Endothelial cell of umbilical vein (primary cell): ENCODE data around the gene SNRNP27. TPM values are rescaled to one million over a fixed set of nuclear protein-coding genes. Genes with fewer than 3 reads are reported as not detected.

Source experiments
- BruUV-seq: library from RNA; stranded (reverse); fragments of 400-500 nt; replicated peaks from 2 replicates; lab custom pipeline; 2021; lab: Mats Ljungman, UMichigan
- CTCF ChIA-PET: fragments of 300-600, 350-600 bp; sonication (Branson Sonifier 250); formaldehyde crosslinking; loops from one replicate; lab custom pipeline; 2021; ENCODE audit warnings: antibody characterized with exemption, inconsistent platforms; lab: Charles Lee
- POLR2A ChIA-PET: fragments of 300-600, 350-600 bp; sonication (Branson Sonifier 250); formaldehyde crosslinking; loops from one replicate; lab custom pipeline; 2021; ENCODE audit warnings: antibody characterized with exemption, inconsistent platforms; lab: Charles Lee
- DNase-seq: peaks from one replicate; pipeline ENCODE4 v3.0.0-alpha.2; 2011; ENCODE audit warnings: low read depth, low spot score
- FAIRE-seq: peaks from 2 replicates; lab custom pipeline; 2011; peaks lifted over from hg19 to GRCh38; lab: Jason Lieb, UNC
- H2AFZ ChIP-seq: 2 replicates; pipeline ENCODE4 v1.6.0; 2012; ENCODE audit warnings: low read depth, low read length, control low read depth, inconsistent platforms
- H3K27ac ChIP-seq: 2 replicates; pipeline ENCODE4 v1.5.1; 2011; ENCODE audit warnings: low read depth, mild to moderate bottlenecking, control low read depth, low read length, moderate library complexity; ENCODE audit not compliant: insufficient read depth
- H3K27me3 ChIP-seq, 2 experiments: 2 replicates each; pipeline versions ENCODE4 v1.6.0 to v1.6.1; 2011; ENCODE audit warnings: low read length in 2 of 2, mixed read lengths in 1 of 2; ENCODE audit not compliant: control insufficient read depth in 2 of 2, insufficient read depth in 2 of 2
- H3K36me3 ChIP-seq, 2 experiments: 2 replicates in 1 of 2; 3 replicates in 1 of 2; pipeline ENCODE4 v1.5.1; 2011; ENCODE audit warnings: low read length in 2 of 2, mild to moderate bottlenecking in 1 of 2, moderate library complexity in 1 of 2; ENCODE audit not compliant: control insufficient read depth in 2 of 2, insufficient read depth in 2 of 2; ENCODE audit errors: extremely low read depth in 1 of 2
- H3K4me1 ChIP-seq: 3 replicates; pipeline ENCODE4 v1.5.1; 2011; ENCODE audit warnings: mild to moderate bottlenecking, low read length; ENCODE audit not compliant: control insufficient read depth, insufficient read depth; ENCODE audit errors: extremely low read depth
- H3K4me2 ChIP-seq: 2 replicates; pipeline ENCODE4 v1.6.1; 2011; ENCODE audit warnings: low read length, control low read depth, mixed read lengths; ENCODE audit not compliant: insufficient read depth
- H3K4me3 ChIP-seq, 3 experiments: fragments of 200-600 bp in 1 of 3; sonication (generic), shearing (Covaris generic) in 1 of 3; replicated peaks in 1 of 3; 2 replicates each; pipeline ENCODE4 v1.5.1; 2011 to 2016; ENCODE audit warnings: control low read depth in 3 of 3, low read length in 3 of 3, mild to moderate bottlenecking in 2 of 3, inconsistent platforms in 1 of 3, low read depth in 1 of 3, moderate library complexity in 1 of 3; ENCODE audit not compliant: insufficient read depth in 1 of 3
- H3K79me2 ChIP-seq: 2 replicates; pipeline ENCODE4 v1.6.0; 2012; ENCODE audit warnings: low read length, inconsistent platforms; ENCODE audit not compliant: control insufficient read depth, insufficient read depth
- H3K9ac ChIP-seq: replicated peaks from 2 replicates; pipeline ENCODE3; 2011; ENCODE audit warnings: low read length, control low read depth; ENCODE audit not compliant: insufficient read depth; ENCODE audit errors: extremely low read depth
- H3K9me1 ChIP-seq: replicated peaks from 3 replicates; pipeline ENCODE4 v1.6.0; 2011; ENCODE audit warnings: mild to moderate bottlenecking, low read length; ENCODE audit not compliant: control insufficient read depth, insufficient read depth; ENCODE audit errors: extremely low read depth
- H3K9me3 ChIP-seq: replicated peaks from 2 replicates; pipeline ENCODE4 v1.5.1; 2012; ENCODE audit warnings: low read length, inconsistent platforms; ENCODE audit not compliant: control insufficient read depth, insufficient read depth
- H4K20me1 ChIP-seq: replicated peaks from 2 replicates; pipeline ENCODE3; 2011; ENCODE audit warnings: mild to moderate bottlenecking, low read length; ENCODE audit not compliant: control insufficient read depth, insufficient read depth; ENCODE audit errors: extremely low read depth
- EZH2 ChIP-seq: IDR thresholded peaks from 2 replicates; pipeline ENCODE4 v1.6.1; 2012; ENCODE audit warnings: borderline replicate concordance, low read depth, mild to moderate bottlenecking, moderate library complexity, low read length, inconsistent platforms; ENCODE audit not compliant: severe bottlenecking
- FOS ChIP-seq: IDR thresholded peaks from 2 replicates; pipeline ENCODE4 v1.6.1; 2011; ENCODE audit warnings: mild to moderate bottlenecking, low read length, moderate library complexity, borderline replicate concordance; ENCODE audit not compliant: insufficient read depth
- GATA2 ChIP-seq: IDR thresholded peaks from 2 replicates; pipeline ENCODE4 v1.7.0; 2011; ENCODE audit warnings: low read depth, mild to moderate bottlenecking, moderate library complexity, mixed read lengths, low read length; ENCODE audit not compliant: insufficient read length, insufficient read depth
- JUN ChIP-seq: IDR thresholded peaks from 2 replicates; pipeline ENCODE4 v1.6.1; 2011; ENCODE audit warnings: borderline replicate concordance, low read depth; ENCODE audit not compliant: insufficient read length, insufficient read depth
- MYC ChIP-seq: IDR thresholded peaks from one replicate; pipeline ENCODE4 v1.6.1; 2011; ENCODE audit warnings: mild to moderate bottlenecking, low read depth, low read length
- POLR2A ChIP-seq: IDR thresholded peaks from 2 replicates; pipeline ENCODE4 v1.6.1; 2012; ENCODE audit warnings: low read depth, mild to moderate bottlenecking, control low read depth, low read length
- POLR2AphosphoS5 ChIP-seq: IDR thresholded peaks from 2 replicates; pipeline ENCODE4 v1.6.1; 2012; ENCODE audit warnings: low read depth, mild to moderate bottlenecking, control low read depth, low read length, moderate library complexity; ENCODE audit not compliant: insufficient read depth
- dilution Hi-C: fragments of 300-500 bp; cut with MboI; formaldehyde crosslinking; loops from one replicate; pipeline ENCODE4 v1.15.0; 2019; ENCODE audit warnings: low sequenced_read_pairs; ENCODE audit not compliant: extremely low pct_ligation_motif_present
- intact Hi-C: fragments of 100-400 bp; cut with micrococcal nuclease; formaldehyde crosslinking; loops from one replicate; pipeline ENCODE4 v1.10.0; 2022
- polyA plus RNA-seq, 4 experiments: library from polyadenylated mRNA; depleted of rRNA in 3 of 4; stranded (reverse) in 3 of 4; unstranded in 1 of 4; fragments of >200 nt; gene quantifications; 2 replicates each; pipeline versions ENCODE4 v1.2.1 to v1.2.3, GENCODE V29; 2011 to 2012; ENCODE audit warnings: missing spikeins in 1 of 4
- total RNA-seq: library from RNA; stranded (reverse); gene quantifications from 2 replicates; pipeline ENCODE4 v1.2.3, GENCODE V29; 2021
- TF ChIP-seq, protein P1 (sequence below): IDR thresholded peaks from 2 replicates; pipeline ENCODE4 v1.6.1; 2011; ENCODE audit not compliant: insufficient read depth, insufficient read length
- TF ChIP-seq, protein P2 (sequence below), 2 donors: IDR thresholded peaks; 1 replicate in 1 of 2; 2 replicates in 1 of 2; pipeline ENCODE4 v1.5.1; 2011; ENCODE audit warnings: low read length in 2 of 2, mild to moderate bottlenecking in 2 of 2, moderate library complexity in 2 of 2, control low read depth in 1 of 2, inconsistent platforms in 1 of 2, low read depth in 1 of 2; ENCODE audit not compliant: insufficient read depth in 1 of 2; ENCODE audit errors: extremely low read depth in 1 of 2

SNRNP27 gene
- total and polyA plus RNA-seq, 2 donors (not counting 3 experiments of a cell fraction or from before 2014, with no cell fraction given), result 12.7 to 50.6 TPM

DNA sequence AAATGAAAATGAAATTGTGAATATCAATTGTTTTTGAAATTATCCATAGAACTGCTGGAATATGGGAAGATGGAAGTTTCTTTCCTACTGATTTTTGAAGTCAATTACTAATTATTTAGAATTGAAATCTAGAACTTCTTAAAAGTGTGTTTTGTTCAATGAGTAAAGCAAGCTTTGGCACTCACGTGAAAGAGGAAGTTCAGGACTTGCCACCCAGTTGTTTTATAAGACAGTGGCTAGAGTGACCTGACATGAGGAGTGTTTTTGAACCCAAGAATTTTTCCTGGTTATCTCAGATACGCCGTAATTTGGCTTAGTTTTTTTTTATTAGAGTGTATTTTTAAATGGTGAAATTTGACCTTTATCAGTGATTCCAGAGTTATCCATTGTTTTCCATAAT lies 24.6 kb downstream of the SNRNP27 start:
- H3K4me2 ChIP-seq, result peak overlapping the region; percentile 85
- DNase-seq (no peak), FAIRE-seq (no peak)
- intact Hi-C loops, result loop anchor here (10.0 kb wide), 1 partner anchor 326 kb away; the partner anchor contains the start of gene TIA1
- ChIA-PET POLR2A (interaction anchor here (1.0 kb wide), 1 partner anchor 152 kb away, joined by 3 read pairs; no protein-coding TSS in a partner anchor), CTCF (interaction anchor here (0.6 to 9.2 kb wide), 7 partner anchors 13 to 242 kb away, joined by 3 to 104 read pairs (median 3); no protein-coding TSS in a partner anchor)
- H3K9me3 ChIP-seq, result no peaks in the 10 kb centered on the region
- no TSS peak for BruUV-seq
- no peaks in the 10 kb centered on the region for H3K9me1 ChIP-seq
- peaks cover 35% of the 10 kb centered on the region for H3K4me1 ChIP-seq
- H3K4me3 ChIP-seq, result peak overlapping the region in 1 of 3 experiments; percentile 21
- dilution Hi-C loops, result no loop called here
- H3K27me3 ChIP-seq, result no peaks in the 10 kb centered on the region
- peaks cover 13% of the 10 kb centered on the region for H3K79me2 ChIP-seq
- no peak overlapping the region for H2AFZ ChIP-seq
- peaks cover 0 to 9% of the 10 kb centered on the region in 2 experiments for H3K36me3 ChIP-seq
- no peaks in the 10 kb centered on the region for H4K20me1 ChIP-seq
- TF ChIP-seq, protein P1, sequence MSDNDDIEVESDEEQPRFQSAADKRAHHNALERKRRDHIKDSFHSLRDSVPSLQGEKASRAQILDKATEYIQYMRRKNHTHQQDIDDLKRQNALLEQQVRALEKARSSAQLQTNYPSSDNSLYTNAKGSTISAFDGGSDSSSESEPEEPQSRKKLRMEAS, result no peak
- TF ChIP-seq POLR2AphosphoS5 (no peak), JUN (no peak), FOS (no peak), POLR2A (no peak), MYC (no peak), EZH2 (no peak), GATA2 (no peak)
- TF ChIP-seq, protein P2, sequence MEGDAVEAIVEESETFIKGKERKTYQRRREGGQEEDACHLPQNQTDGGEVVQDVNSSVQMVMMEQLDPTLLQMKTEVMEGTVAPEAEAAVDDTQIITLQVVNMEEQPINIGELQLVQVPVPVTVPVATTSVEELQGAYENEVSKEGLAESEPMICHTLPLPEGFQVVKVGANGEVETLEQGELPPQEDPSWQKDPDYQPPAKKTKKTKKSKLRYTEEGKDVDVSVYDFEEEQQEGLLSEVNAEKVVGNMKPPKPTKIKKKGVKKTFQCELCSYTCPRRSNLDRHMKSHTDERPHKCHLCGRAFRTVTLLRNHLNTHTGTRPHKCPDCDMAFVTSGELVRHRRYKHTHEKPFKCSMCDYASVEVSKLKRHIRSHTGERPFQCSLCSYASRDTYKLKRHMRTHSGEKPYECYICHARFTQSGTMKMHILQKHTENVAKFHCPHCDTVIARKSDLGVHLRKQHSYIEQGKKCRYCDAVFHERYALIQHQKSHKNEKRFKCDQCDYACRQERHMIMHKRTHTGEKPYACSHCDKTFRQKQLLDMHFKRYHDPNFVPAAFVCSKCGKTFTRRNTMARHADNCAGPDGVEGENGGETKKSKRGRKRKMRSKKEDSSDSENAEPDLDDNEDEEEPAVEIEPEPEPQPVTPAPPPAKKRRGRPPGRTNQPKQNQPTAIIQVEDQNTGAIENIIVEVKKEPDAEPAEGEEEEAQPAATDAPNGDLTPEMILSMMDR (IDR thresholded peaks at IDR 0.05; ENCODE audit: extremely low read depth in 1 of 2, insufficient read depth in 1 of 2, low read depth in 1 of 2, low read length in 2 of 2), result no peak
- H3K9ac ChIP-seq, result peak overlapping the region; percentile 76
- peak overlapping the region; percentile 81 for H3K27ac ChIP-seq
